Epithelial cell of esophagus (primary cell): ENCODE data around the gene KIF2A.

Experiments
- DNase-seq: peaks from one replicate; pipeline ENCODE4 v3.0.0; 2010; ENCODE audit warnings: low read depth
- H3K4me3 ChIP-seq: 2 replicates; pipeline ENCODE4 v1.5.1; 2011; ENCODE audit warnings: mild to moderate bottlenecking, low read length, control low read depth
- CTCF ChIP-seq: IDR thresholded peaks from 2 replicates; pipeline ENCODE4 v1.5.1; 2011; ENCODE audit warnings: low read depth, mild to moderate bottlenecking, low read length, control low read depth, inconsistent platforms; ENCODE audit not compliant: insufficient read depth; ENCODE audit errors: missing control alignments

The KIF2A gene

GRCh38 chr5:62281411-62281810, 24.6 kb upstream of the KIF2A start:
- DNase-seq = peak; percentile 82
- H3K4me3 ChIP-seq = no peak overlapping the region
- TF ChIP-seq CTCF = no peak

GRCh38 chr5:62282064-62282463, 23.9 kb upstream of the KIF2A start:
- no peak overlapping the region for H3K4me3 ChIP-seq
- TF ChIP-seq CTCF = no peak

GRCh38 chr5:62283005-62283404, 23.0 kb upstream of the KIF2A start:
- no peak for TF ChIP-seq CTCF
- no peak overlapping the region for H3K4me3 ChIP-seq
- DNase-seq = peak; percentile 70

More at GRCh38 chr5:62282064-62282463, 23.9 kb upstream of the KIF2A start:
- DNase-seq = no peak

- H3K4me3 ChIP-seq = no peak overlapping the region
- no peak for TF ChIP-seq CTCF
- DNase-seq = peak; percentile 70
These were observed 22.1 kb upstream of the KIF2A start for GRCh38 chr5:62283861-62284260.

GRCh38 chr5:62284946-62285891, 20.8 kb upstream of the KIF2A start:
- TF ChIP-seq CTCF = no peak
- peak; percentile 11 for DNase-seq
- H3K4me3 ChIP-seq = no peak overlapping the region

GRCh38 chr5:62286834-62287233, 19.2 kb upstream of the KIF2A start:
- no peak for DNase-seq
- no peak overlapping the region for H3K4me3 ChIP-seq
- no peak for TF ChIP-seq CTCF
